Vagina (tissue), 2 donors: ENCODE data around the gene MGLL. TPM values are rescaled to one million over a fixed set of nuclear protein-coding genes. Genes with fewer than 3 reads are reported as not detected.

Source experiments
- DNase-seq, 2 donors: peaks; one replicate each; pipeline ENCODE4 v3.0.0-alpha.2; 2017; ENCODE audit errors: extremely low spot score in 2 of 2
- H3K27ac ChIP-seq: fragments of 200-600 bp; sonication (generic); one replicate; pipeline ENCODE4 v1.5.1; 2019
- H3K27me3 ChIP-seq: fragments of 200-600 bp; sonication (generic); one replicate; pipeline ENCODE4 v1.5.1; 2019
- H3K36me3 ChIP-seq, 2 donors: fragments of 200-600 bp; sonication (generic); one replicate each; pipeline ENCODE4 v1.5.1; 2017 to 2019
- H3K4me1 ChIP-seq: fragments of 200-600 bp; sonication (generic); one replicate; pipeline ENCODE4 v1.5.1; 2019
- H3K4me3 ChIP-seq, 2 donors: fragments of 200-600 bp; sonication (generic); 1 replicate in 1 of 2; 2 replicates in 1 of 2; pipeline ENCODE4 v1.5.1; 2016 to 2019
- H3K9me3 ChIP-seq: fragments of 200-600 bp; sonication (generic); one replicate; pipeline ENCODE4 v1.5.1; 2019
- CTCF ChIP-seq, 3 experiments: fragments of 450-650 bp in 2 of 3; fragments of 200-600 bp in 1 of 3; sonication (generic) in 1 of 3; IDR thresholded peaks; one replicate each; pipeline ENCODE4 v1.5.1; 2017 to 2019; ENCODE audit warnings: antibody characterized with exemption in 3 of 3, mild to moderate bottlenecking in 2 of 3, moderate library complexity in 2 of 3
- POLR2A ChIP-seq, 2 donors: fragments of 450-650 bp; IDR thresholded peaks; one replicate each; pipeline ENCODE4 v1.6.1; 2017; ENCODE audit warnings: antibody characterized with exemption in 2 of 2, mild to moderate bottlenecking in 2 of 2, moderate library complexity in 2 of 2
- POLR2AphosphoS5 ChIP-seq, 2 donors: sonication (generic); formaldehyde crosslinking; IDR thresholded peaks; one replicate each; pipeline ENCODE4 v1.9.0; 2017; ENCODE audit warnings: antibody characterized with exemption in 2 of 2, mild to moderate bottlenecking in 2 of 2, low read depth in 1 of 2; ENCODE audit not compliant: insufficient read depth in 1 of 2
- intact Hi-C: fragments of 100-400 bp; cut with DNase I; formaldehyde crosslinking; loops from one replicate; pipeline ENCODE4 v1.15.1; 2023
- total RNA-seq: library from RNA; depleted of rRNA; stranded (reverse); fragments of >200 nt; gene quantifications from one replicate; pipeline ENCODE4 v1.2.3, GENCODE V29; 2016

The MGLL gene
- total RNA-seq, 1 donor from 2014 or later = 35.6 TPM

- Histone ChIP-seq H3K27me3 (no peaks in the 10 kb centered on the region), H3K4me1 (peaks cover 16% of the 10 kb centered on the region), H3K9me3 (no peaks in the 10 kb centered on the region), H3K4me3 (no peak overlapping the region), H3K36me3 (peaks cover 0 to 10% of the 10 kb centered on the region in 2 donors), H3K27ac (no peak overlapping the region)
- no peak for DNase-seq
- TF ChIP-seq CTCF (IDR thresholded peaks at IDR 0.05) (no peak), POLR2AphosphoS5 (IDR thresholded peaks at IDR 0.05; ENCODE audit: insufficient read depth in 1 of 2, low read depth in 1 of 2) (no peak), POLR2A (IDR thresholded peaks at IDR 0.05) (no peak)
- intact Hi-C loops = no loop called here
These were observed 142.7 kb downstream of the MGLL start for GRCh38 chr3:127679534-127680145.

- intact Hi-C loops = no loop called here
- Histone ChIP-seq H3K9me3 (no peaks in the 10 kb centered on the region), H3K27ac (no peak overlapping the region), H3K27me3 (no peaks in the 10 kb centered on the region), H3K4me3 (no peak overlapping the region), H3K36me3 (peaks cover 0 to 10% of the 10 kb centered on the region in 2 donors), H3K4me1 (peaks cover 24% of the 10 kb centered on the region)
- TF ChIP-seq POLR2AphosphoS5 (IDR thresholded peaks at IDR 0.05; ENCODE audit: insufficient read depth in 1 of 2, low read depth in 1 of 2) = no peak
- no peak for TF ChIP-seq CTCF (IDR thresholded peaks at IDR 0.05)
- no peak for TF ChIP-seq POLR2A (IDR thresholded peaks at IDR 0.05)
- DNase-seq = no peak
These were observed 143.4 kb downstream of the MGLL start for GRCh38 chr3:127678611-127679533.

- H3K9me3 ChIP-seq = no peaks in the 10 kb centered on the region
- no peak for TF ChIP-seq CTCF (IDR thresholded peaks at IDR 0.05)
- no peak for TF ChIP-seq POLR2A (IDR thresholded peaks at IDR 0.05)
- no peak for TF ChIP-seq POLR2AphosphoS5 (IDR thresholded peaks at IDR 0.05; ENCODE audit: insufficient read depth in 1 of 2, low read depth in 1 of 2)
- peaks cover 30% of the 10 kb centered on the region for H3K4me1 ChIP-seq
- no peak overlapping the region for H3K4me3 ChIP-seq
- H3K36me3 ChIP-seq = peaks cover 0 to 10% of the 10 kb centered on the region in 2 donors
- no peaks in the 10 kb centered on the region for H3K27me3 ChIP-seq
- no peak for DNase-seq
- no peak overlapping the region for H3K27ac ChIP-seq
- intact Hi-C loops = no loop called here
These were observed 144.1 kb downstream of the MGLL start for GRCh38 chr3:127678315-127678599.

GRCh38 chr3:127677541-127678314 is 144.6 kb downstream of the MGLL start:
- peaks cover 0 to 10% of the 10 kb centered on the region in 2 donors for H3K36me3 ChIP-seq
- H3K9me3 ChIP-seq = no peaks in the 10 kb centered on the region
- DNase-seq = no peak
- no peak overlapping the region for H3K4me3 ChIP-seq
- peaks cover 30% of the 10 kb centered on the region for H3K4me1 ChIP-seq
- intact Hi-C loops = no loop called here
- H3K27ac ChIP-seq = no peak overlapping the region
- H3K27me3 ChIP-seq = no peaks in the 10 kb centered on the region
- TF ChIP-seq POLR2AphosphoS5 (IDR thresholded peaks at IDR 0.05; ENCODE audit: insufficient read depth in 1 of 2, low read depth in 1 of 2) = no peak
- TF ChIP-seq CTCF (IDR thresholded peaks at IDR 0.05) = no peak
- no peak for TF ChIP-seq POLR2A (IDR thresholded peaks at IDR 0.05)
